ENCODE data around the gene SGMS2.
A peak's percentile ranks its signal among the peaks of the same experiment; 100 is the strongest.

Gene SGMS2

DNA sequence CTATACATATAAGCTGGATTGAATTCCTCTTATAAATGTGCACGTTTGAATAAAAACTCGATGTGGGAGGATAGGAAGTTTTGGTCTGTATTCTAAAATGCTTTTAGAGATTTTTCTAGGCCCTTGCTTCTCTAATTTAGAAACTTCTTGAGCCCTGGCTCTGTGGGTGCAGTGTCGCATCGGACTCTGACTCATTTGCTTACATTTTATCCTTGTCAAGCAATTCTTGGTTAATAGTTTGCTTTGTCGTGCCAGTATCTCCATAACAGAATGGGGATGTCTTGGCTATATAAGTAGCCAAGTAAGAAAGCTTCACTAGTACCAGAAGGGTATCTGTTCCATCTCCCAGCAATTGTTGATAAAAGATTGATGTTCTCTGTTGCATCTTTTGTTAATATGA is 10.7 kb downstream of the SGMS2 start:
- Histone ChIP-seq H4K91ac (ENCODE audit: low read depth, low read length) (no peak overlapping the region), H3K4me1 (ENCODE audit: control insufficient read depth in 1 of 2, insufficient read depth in 2 of 2, low read length in 2 of 2) (no peaks in the 10 kb centered on the region), H2BK12ac (ENCODE audit: low read length) (no peak overlapping the region), H3K36me3 (ENCODE audit: control insufficient read depth in 1 of 2, insufficient read depth in 2 of 2, low read length in 2 of 2) (no peaks in the 10 kb centered on the region), H2AFZ (ENCODE audit: insufficient read depth, low read length, poor library complexity) (no peak overlapping the region), H3K4me2 (ENCODE audit: low read length) (no peak overlapping the region), H3K18ac (ENCODE audit: low read length) (no peak overlapping the region), H3K27ac (ENCODE audit: low read depth, low read length) (no peak overlapping the region), H2BK5ac (ENCODE audit: low read depth, low read length, poor library complexity) (no peak overlapping the region), H4K8ac (ENCODE audit: low read depth, low read length) (no peak overlapping the region), H3K9me3 (ENCODE audit: insufficient read depth, low read depth, low read length) (no peaks in the 10 kb centered on the region), H2AK5ac (ENCODE audit: low read length) (no peak overlapping the region), H3K14ac (ENCODE audit: low read length) (no peak overlapping the region), H4K12ac (ENCODE audit: low read depth, low read length) (no peak overlapping the region), H3K4ac (ENCODE audit: low read depth, low read length) (no peak overlapping the region), H3K23ac (ENCODE audit: low read length) (no peak overlapping the region), H3K4me3 (ENCODE audit: low read depth, low read length) (no peak overlapping the region), H2BK120ac (ENCODE audit: insufficient read depth, low read length, poor library complexity) (no peak overlapping the region), H3K79me1 (ENCODE audit: low read length) (no peaks in the 10 kb centered on the region), H3K79me2 (ENCODE audit: control insufficient read depth, insufficient read depth, low read length, poor library complexity) (no peaks in the 10 kb centered on the region), H3K27me3 (ENCODE audit: insufficient read depth, low read length) (no peaks in the 10 kb centered on the region), H3K9ac (ENCODE audit: low read length) (no peak overlapping the region)
- no peak for DNase-seq
- WGBS (ENCODE audit: extremely low coverage, insufficient coverage, insufficient read length), result no CpG with 5 or more reads among the region's 5 CpGs

DNA sequence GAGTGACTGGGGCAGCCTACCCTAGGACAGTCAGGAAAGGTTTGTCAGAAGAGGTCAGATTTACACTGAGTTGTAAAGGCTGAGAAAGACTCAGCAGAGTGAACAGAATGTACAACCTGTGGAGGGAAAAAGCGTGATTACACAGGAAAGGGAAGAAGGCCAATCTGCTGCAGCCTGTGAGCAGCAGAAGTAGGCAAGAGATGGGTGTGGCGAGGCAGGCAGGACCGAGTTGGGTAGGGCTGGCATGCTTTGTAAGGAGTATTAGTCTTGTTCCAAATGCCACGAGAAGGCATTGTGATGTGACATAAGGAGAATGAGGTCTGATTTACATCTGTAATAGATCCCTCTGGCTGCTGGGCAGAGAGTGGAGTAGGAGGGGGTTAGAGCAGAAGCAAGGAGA is 12.6 kb downstream of the SGMS2 start:
- H2BK5ac ChIP-seq (ENCODE audit: low read depth, low read length, poor library complexity), result no peak overlapping the region
- H4K12ac ChIP-seq (ENCODE audit: low read depth, low read length), result no peak overlapping the region
- H2BK12ac ChIP-seq (ENCODE audit: low read length), result no peak overlapping the region
- no peak overlapping the region for H3K9ac ChIP-seq (ENCODE audit: low read length)
- no peak overlapping the region for H3K4ac ChIP-seq (ENCODE audit: low read depth, low read length)
- DNase-seq, result no peak
- H3K4me3 ChIP-seq (ENCODE audit: low read depth, low read length), result peak overlapping the region; percentile 32
- no peak overlapping the region for H3K18ac ChIP-seq (ENCODE audit: low read length)
- no peak overlapping the region for H4K91ac ChIP-seq (ENCODE audit: low read depth, low read length)
- no peaks in the 10 kb centered on the region for H3K4me1 ChIP-seq (ENCODE audit: control insufficient read depth in 1 of 2, insufficient read depth in 2 of 2, low read length in 2 of 2)
- H3K9me3 ChIP-seq (ENCODE audit: insufficient read depth, low read depth, low read length), result no peaks in the 10 kb centered on the region
- H3K27ac ChIP-seq (ENCODE audit: low read depth, low read length), result no peak overlapping the region
- H3K23ac ChIP-seq (ENCODE audit: low read length), result no peak overlapping the region
- H3K14ac ChIP-seq (ENCODE audit: low read length), result no peak overlapping the region
- no peaks in the 10 kb centered on the region for H3K79me1 ChIP-seq (ENCODE audit: low read length)
- no peaks in the 10 kb centered on the region for H3K27me3 ChIP-seq (ENCODE audit: insufficient read depth, low read length)
- no peak overlapping the region for H4K8ac ChIP-seq (ENCODE audit: low read depth, low read length)
- H3K4me2 ChIP-seq (ENCODE audit: low read length), result no peak overlapping the region
- H3K36me3 ChIP-seq (ENCODE audit: control insufficient read depth in 1 of 2, insufficient read depth in 2 of 2, low read length in 2 of 2), result no peaks in the 10 kb centered on the region
- no peak overlapping the region for H2AFZ ChIP-seq (ENCODE audit: insufficient read depth, low read length, poor library complexity)
- H2AK5ac ChIP-seq (ENCODE audit: low read length), result no peak overlapping the region
- no peak overlapping the region for H2BK120ac ChIP-seq (ENCODE audit: insufficient read depth, low read length, poor library complexity)
- WGBS (ENCODE audit: extremely low coverage, insufficient coverage, insufficient read length), result no CpG with 5 or more reads among the region's 4 CpGs
- H3K79me2 ChIP-seq (ENCODE audit: control insufficient read depth, insufficient read depth, low read length, poor library complexity), result no peaks in the 10 kb centered on the region

DNA sequence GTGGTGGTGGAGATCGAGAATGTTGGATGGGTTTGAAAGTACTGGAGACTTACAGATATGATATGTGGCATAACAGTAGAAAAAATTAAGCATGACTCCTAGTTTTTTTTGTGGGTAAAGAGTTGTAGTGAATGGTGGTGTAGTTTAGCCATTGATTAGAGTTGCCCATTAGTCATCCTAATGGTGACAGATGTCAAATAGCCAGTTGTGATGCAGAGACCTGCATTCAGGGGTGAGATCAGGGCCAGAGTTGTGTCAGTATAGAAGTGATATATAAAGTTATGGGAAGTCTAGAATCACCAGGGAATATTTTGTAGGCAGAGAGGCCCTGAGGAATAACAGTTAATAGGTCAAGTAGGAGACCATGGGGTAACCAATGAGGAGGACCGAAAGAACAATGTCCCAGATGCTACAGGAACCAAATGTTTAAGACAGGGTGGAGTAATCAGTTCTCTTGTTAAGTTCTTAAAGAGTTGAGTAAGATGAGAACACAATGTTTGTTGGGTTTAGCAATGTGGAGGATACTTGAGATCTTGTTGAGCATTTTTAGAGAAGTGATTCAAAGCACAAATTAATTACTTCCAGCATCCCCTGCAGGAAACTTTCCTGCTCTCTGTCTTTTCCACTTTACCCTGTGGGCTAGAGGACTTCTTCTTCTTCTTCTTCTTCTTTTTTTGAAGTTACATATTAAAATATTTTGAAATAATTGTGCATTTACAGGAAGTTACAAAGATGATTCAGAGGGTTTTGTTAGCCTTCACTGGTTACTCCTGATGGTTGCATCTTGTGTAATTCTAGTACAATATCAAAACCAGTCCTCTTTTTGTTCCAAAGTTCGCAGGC is 13.3 kb downstream of the SGMS2 start:
- Histone ChIP-seq H3K36me3 (ENCODE audit: control insufficient read depth in 1 of 2, insufficient read depth in 2 of 2, low read length in 2 of 2) (no peaks in the 10 kb centered on the region), H2AFZ (ENCODE audit: insufficient read depth, low read length, poor library complexity) (no peak overlapping the region), H4K91ac (ENCODE audit: low read depth, low read length) (no peak overlapping the region), H3K18ac (ENCODE audit: low read length) (no peak overlapping the region), H3K79me1 (ENCODE audit: low read length) (no peaks in the 10 kb centered on the region), H3K79me2 (ENCODE audit: control insufficient read depth, insufficient read depth, low read length, poor library complexity) (no peaks in the 10 kb centered on the region), H2AK5ac (ENCODE audit: low read length) (no peak overlapping the region), H3K27me3 (ENCODE audit: insufficient read depth, low read length) (no peaks in the 10 kb centered on the region), H3K14ac (ENCODE audit: low read length) (no peak overlapping the region), H3K4me2 (ENCODE audit: low read length) (no peak overlapping the region), H3K9me3 (ENCODE audit: insufficient read depth, low read depth, low read length) (no peaks in the 10 kb centered on the region), H2BK12ac (ENCODE audit: low read length) (no peak overlapping the region), H4K12ac (ENCODE audit: low read depth, low read length) (no peak overlapping the region), H3K27ac (ENCODE audit: low read depth, low read length) (no peak overlapping the region), H2BK5ac (ENCODE audit: low read depth, low read length, poor library complexity) (no peak overlapping the region), H3K23ac (ENCODE audit: low read length) (no peak overlapping the region), H3K9ac (ENCODE audit: low read length) (no peak overlapping the region), H2BK120ac (ENCODE audit: insufficient read depth, low read length, poor library complexity) (no peak overlapping the region), H3K4me3 (ENCODE audit: low read depth, low read length) (no peak overlapping the region), H3K4me1 (ENCODE audit: control insufficient read depth in 1 of 2, insufficient read depth in 2 of 2, low read length in 2 of 2) (no peaks in the 10 kb centered on the region), H4K8ac (ENCODE audit: low read depth, low read length) (no peak overlapping the region), H3K4ac (ENCODE audit: low read depth, low read length) (no peak overlapping the region)
- DNase-seq, result peak in 1 of 2 donors; percentile 29
- WGBS (ENCODE audit: extremely low coverage, insufficient coverage, insufficient read length), result 100% methylated on average over 1 of the region's 3 CpGs

DNA sequence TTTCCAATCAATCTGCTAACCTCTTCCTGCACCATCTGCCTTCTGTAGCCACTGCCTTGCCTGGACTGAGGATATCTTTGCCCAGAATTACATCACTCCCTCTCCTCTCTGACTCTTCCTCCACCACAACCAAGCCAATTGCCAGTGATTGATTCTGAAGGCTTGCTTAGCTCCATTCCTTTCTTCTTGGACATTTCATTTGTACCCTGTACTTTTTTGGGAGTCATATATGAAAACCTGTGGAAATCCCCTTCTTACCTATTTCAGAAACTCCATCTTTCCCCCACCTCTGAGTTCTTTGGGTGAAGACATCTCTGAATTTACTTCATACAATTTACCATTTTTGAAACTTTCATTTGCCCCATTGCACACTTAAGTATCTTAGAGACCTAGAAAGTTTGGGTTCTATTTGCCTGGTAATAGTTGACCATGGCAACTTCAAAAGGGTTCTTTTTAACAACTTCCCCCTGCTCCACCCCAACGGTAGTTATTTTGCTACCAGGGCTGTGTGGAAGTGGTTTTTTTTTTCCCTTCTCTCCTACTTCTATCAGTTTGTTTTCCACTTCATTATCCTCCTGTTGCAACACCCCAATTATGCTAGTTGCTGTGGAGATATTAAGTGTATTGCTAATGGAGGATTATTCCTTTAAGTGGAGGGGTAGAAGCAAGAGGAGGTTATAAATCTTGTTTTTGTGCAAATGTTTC is 14.3 kb downstream of the SGMS2 start:
- no peaks in the 10 kb centered on the region for H3K36me3 ChIP-seq (ENCODE audit: control insufficient read depth in 1 of 2, insufficient read depth in 2 of 2, low read length in 2 of 2)
- H3K18ac ChIP-seq (ENCODE audit: low read length), result no peak overlapping the region
- H4K91ac ChIP-seq (ENCODE audit: low read depth, low read length), result no peak overlapping the region
- no peaks in the 10 kb centered on the region for H3K27me3 ChIP-seq (ENCODE audit: insufficient read depth, low read length)
- no peak overlapping the region for H3K23ac ChIP-seq (ENCODE audit: low read length)
- no peak overlapping the region for H3K14ac ChIP-seq (ENCODE audit: low read length)
- no peak overlapping the region for H3K27ac ChIP-seq (ENCODE audit: low read depth, low read length)
- no peaks in the 10 kb centered on the region for H3K79me2 ChIP-seq (ENCODE audit: control insufficient read depth, insufficient read depth, low read length, poor library complexity)
- no peak overlapping the region for H3K9ac ChIP-seq (ENCODE audit: low read length)
- no CpG with 5 or more reads among the region's 1 CpG for WGBS (ENCODE audit: extremely low coverage, insufficient coverage, insufficient read length)
- no peak overlapping the region for H3K4me2 ChIP-seq (ENCODE audit: low read length)
- no peaks in the 10 kb centered on the region for H3K9me3 ChIP-seq (ENCODE audit: insufficient read depth, low read depth, low read length)
- H4K8ac ChIP-seq (ENCODE audit: low read depth, low read length), result no peak overlapping the region
- H2BK120ac ChIP-seq (ENCODE audit: insufficient read depth, low read length, poor library complexity), result no peak overlapping the region
- no peaks in the 10 kb centered on the region for H3K79me1 ChIP-seq (ENCODE audit: low read length)
- H2AFZ ChIP-seq (ENCODE audit: insufficient read depth, low read length, poor library complexity), result no peak overlapping the region
- no peak overlapping the region for H2BK12ac ChIP-seq (ENCODE audit: low read length)
- no peak overlapping the region for H3K4ac ChIP-seq (ENCODE audit: low read depth, low read length)
- no peak overlapping the region for H3K4me3 ChIP-seq (ENCODE audit: low read depth, low read length)
- DNase-seq, result no peak
- no peak overlapping the region for H2BK5ac ChIP-seq (ENCODE audit: low read depth, low read length, poor library complexity)
- H3K4me1 ChIP-seq (ENCODE audit: control insufficient read depth in 1 of 2, insufficient read depth in 2 of 2, low read length in 2 of 2), result no peaks in the 10 kb centered on the region
- no peak overlapping the region for H2AK5ac ChIP-seq (ENCODE audit: low read length)
- no peak overlapping the region for H4K12ac ChIP-seq (ENCODE audit: low read depth, low read length)
